Kidney (tissue), 14 donors: ENCODE measurements around the gene FAM83C. TPM values are rescaled to one million over a fixed set of nuclear protein-coding genes. Genes with fewer than 3 reads are reported as not detected.

Source experiments
- DNase-seq, 5 donors: peaks; one replicate each; pipeline ENCODE4 v3.0.0-alpha.2; 2013 to 2020
- FAIRE-seq: peaks from 2 replicates; lab custom pipeline; 2012; peaks lifted over from hg19 to GRCh38; lab: Jason Lieb, UNC
- H3K27ac ChIP-seq, 2 donors: one replicate each; pipeline ENCODE4 v1.7.0; 2013; ENCODE audit warnings: low read depth in 2 of 2, low read length in 2 of 2, inconsistent platforms in 1 of 2
- H3K27me3 ChIP-seq: one replicate; pipeline ENCODE4 v1.7.1; 2013; ENCODE audit warnings: low read length, inconsistent platforms; ENCODE audit not compliant: control insufficient read depth, insufficient read depth
- H3K36me3 ChIP-seq, 3 donors: one replicate each; pipeline versions ENCODE4 v1.7.0 to v1.7.1; 2013; ENCODE audit warnings: low read length in 3 of 3, control low read depth in 1 of 3, inconsistent platforms in 1 of 3; ENCODE audit not compliant: insufficient read depth in 3 of 3, control insufficient read depth in 2 of 3
- H3K4me1 ChIP-seq, 3 donors: one replicate each; pipeline versions ENCODE4 v1.7.0 to v1.7.1; 2013; ENCODE audit warnings: low read length in 3 of 3, inconsistent platforms in 1 of 3, low read depth in 1 of 3; ENCODE audit not compliant: control insufficient read depth in 2 of 3, insufficient read depth in 2 of 3
- H3K4me3 ChIP-seq, 3 donors: one replicate each; pipeline versions ENCODE4 v1.7.0 to v1.8.1; 2013; ENCODE audit warnings: low read length in 3 of 3, control low read depth in 1 of 3, inconsistent platforms in 1 of 3
- H3K9ac ChIP-seq, 3 donors: one replicate each; pipeline versions ENCODE4 v1.7.0 to v1.7.1; 2013; ENCODE audit warnings: low read length in 3 of 3, control low read depth in 1 of 3, inconsistent platforms in 1 of 3
- H3K9me3 ChIP-seq, 3 donors: one replicate each; pipeline versions ENCODE4 v1.7.0 to v1.7.1; 2013; ENCODE audit warnings: low read length in 3 of 3, control low read depth in 1 of 3, inconsistent platforms in 1 of 3; ENCODE audit not compliant: control insufficient read depth in 2 of 3, insufficient read depth in 1 of 3
- intact Hi-C: fragments of 100-400 bp; cut with DNase I; formaldehyde crosslinking; loops from one replicate; pipeline ENCODE4 v1.11.1; 2022
- polyA plus RNA-seq: library from polyadenylated mRNA; stranded (reverse); fragments of 350-450 nt; fragmentation: Illumina TruSeq; extraction: RNeasy Lipid Tissue Mini Kit (QIAGEN cat#74804); gene quantifications from one replicate; pipeline ENCODE4 v1.2.3, GENCODE V29; 2014; ENCODE audit warnings: low read depth, low replicate concordance; ENCODE audit not compliant: insufficient read depth
- total RNA-seq: library from RNA; stranded (reverse); fragmentation: NEBNext Ultra II Directional; extraction: Animal tissue kit (Norgen Biotek cat#: 25700); gene quantifications from one replicate; pipeline ENCODE4 v1.2.1, GENCODE V29; 2021
- TF ChIP-seq, protein P1 (sequence below): IDR thresholded peaks from 3 replicates; pipeline ENCODE4 v1.5.1; 2012; ENCODE audit warnings: mild to moderate bottlenecking, moderate library complexity, borderline replicate concordance; ENCODE audit not compliant: insufficient read depth; ENCODE audit errors: extremely low read depth
- donor health status: control.
- donor health status: control.
- donor health status: control.
- donor health status: control.
- donor health status: control.
- donor health status: DM: yes; HTN: yes; CAD: no.
- donor health status: Normal renal cell carcinoma (clear cell type).

FAM83C gene
- total and polyA plus RNA-seq, 2 donors from 2014 or later = not detected

GRCh38 chr20:35293303-35294292, 1.4 kb upstream of the FAM83C start:
- intact Hi-C loops = no loop called here
- TF ChIP-seq, protein P1, sequence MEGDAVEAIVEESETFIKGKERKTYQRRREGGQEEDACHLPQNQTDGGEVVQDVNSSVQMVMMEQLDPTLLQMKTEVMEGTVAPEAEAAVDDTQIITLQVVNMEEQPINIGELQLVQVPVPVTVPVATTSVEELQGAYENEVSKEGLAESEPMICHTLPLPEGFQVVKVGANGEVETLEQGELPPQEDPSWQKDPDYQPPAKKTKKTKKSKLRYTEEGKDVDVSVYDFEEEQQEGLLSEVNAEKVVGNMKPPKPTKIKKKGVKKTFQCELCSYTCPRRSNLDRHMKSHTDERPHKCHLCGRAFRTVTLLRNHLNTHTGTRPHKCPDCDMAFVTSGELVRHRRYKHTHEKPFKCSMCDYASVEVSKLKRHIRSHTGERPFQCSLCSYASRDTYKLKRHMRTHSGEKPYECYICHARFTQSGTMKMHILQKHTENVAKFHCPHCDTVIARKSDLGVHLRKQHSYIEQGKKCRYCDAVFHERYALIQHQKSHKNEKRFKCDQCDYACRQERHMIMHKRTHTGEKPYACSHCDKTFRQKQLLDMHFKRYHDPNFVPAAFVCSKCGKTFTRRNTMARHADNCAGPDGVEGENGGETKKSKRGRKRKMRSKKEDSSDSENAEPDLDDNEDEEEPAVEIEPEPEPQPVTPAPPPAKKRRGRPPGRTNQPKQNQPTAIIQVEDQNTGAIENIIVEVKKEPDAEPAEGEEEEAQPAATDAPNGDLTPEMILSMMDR = no peak
- Histone ChIP-seq H3K27me3 (no peaks in the 10 kb centered on the region), H3K27ac (no peak overlapping the region), H3K9me3 (no peaks in the 10 kb centered on the region), H3K36me3 (no peaks in the 10 kb centered on the region), H3K4me3 (no peak overlapping the region), H3K4me1 (no peaks in the 10 kb centered on the region), H3K9ac (no peak overlapping the region)
- DNase-seq (no peak), FAIRE-seq (no peak)

- H3K4me3 ChIP-seq = no peak overlapping the region
- no peak for FAIRE-seq
Measured at GRCh38 chr20:35292504-35293285, 470 bp upstream of the FAM83C start.

DNA sequence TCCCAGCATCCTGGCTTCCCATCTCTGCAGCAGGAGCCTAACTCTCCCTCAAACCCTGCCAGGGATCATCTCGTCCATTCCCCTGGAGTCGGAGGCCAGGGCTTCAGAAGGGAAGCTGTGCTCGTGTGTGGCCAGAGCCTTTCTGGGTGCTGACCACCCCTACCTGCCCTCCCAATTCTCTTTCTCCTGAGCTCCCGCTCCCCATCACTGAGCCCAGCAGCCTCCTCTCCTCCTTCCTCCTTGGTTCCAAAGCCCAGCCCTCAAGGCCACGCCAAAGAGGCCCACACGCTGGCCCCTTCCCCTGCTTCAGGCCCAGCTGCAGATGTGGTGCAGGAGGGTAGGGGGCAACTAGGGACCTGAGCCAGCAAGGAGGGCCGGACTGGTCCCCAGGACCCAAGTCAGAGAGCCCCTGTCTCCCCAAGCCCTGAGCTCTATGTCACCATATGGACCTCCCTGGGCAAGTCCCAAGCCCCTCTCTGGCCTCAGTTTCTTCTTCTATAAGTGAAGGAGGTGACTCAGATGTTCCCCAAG, 1.3 kb downstream of the FAM83C start:
- intact Hi-C loops = no loop called here

More at GRCh38 chr20:35292504-35293285, 470 bp upstream of the FAM83C start:
- Histone ChIP-seq H3K36me3 (no peaks in the 10 kb centered on the region), H3K4me1 (peaks cover 0 to 2% (median 0%) of the 10 kb centered on the region in 3 donors), H3K9me3 (no peaks in the 10 kb centered on the region), H3K27ac (no peak overlapping the region), H3K27me3 (no peaks in the 10 kb centered on the region), H3K9ac (no peak overlapping the region)
- no peak for DNase-seq
- intact Hi-C loops = no loop called here
- TF ChIP-seq, protein P1 = no peak

More for the DNA sequence above, 1.3 kb downstream of the FAM83C start:
- H3K4me1 ChIP-seq = peaks cover 0 to 11% (median 8%) of the 10 kb centered on the region in 3 donors
- H3K27me3 ChIP-seq = no peaks in the 10 kb centered on the region
- H3K4me3 ChIP-seq = no peak overlapping the region
- no peak overlapping the region for H3K27ac ChIP-seq
- no peak for DNase-seq
- TF ChIP-seq, protein P1 = no peak
- no peaks in the 10 kb centered on the region for H3K9me3 ChIP-seq
- H3K36me3 ChIP-seq = no peaks in the 10 kb centered on the region
- H3K9ac ChIP-seq = no peak overlapping the region
- no peak for FAIRE-seq
